GM23338 (cell line): ENCODE data around the gene GTPBP4.
"Not testable (repeated sequence)": the region's sequence is repeated elsewhere in the genome, so short reads cannot be mapped to it uniquely, and the experiment has no call there.

Source experiments
- CTCF ChIP-seq, 2 experiments: fragments of 200-600 bp in 1 of 2; sonication (generic) in 1 of 2; conservative IDR thresholded peaks; 2 replicates each; pipeline versions ENCODE4 v1.5.1 to v1.6.1; 2016 to 2017; ENCODE audit warnings: antibody characterized with exemption in 2 of 2, low read depth in 2 of 2, mild to moderate bottlenecking in 2 of 2, moderate library complexity in 1 of 2
- POLR2AphosphoS5 ChIP-seq: IDR thresholded peaks from 2 replicates; pipeline ENCODE4 v1.6.1; 2016; ENCODE audit warnings: antibody characterized with exemption, low read depth
- ZNF114 ChIP-seq: fragments of 250-450 bp; sonication (Bioruptor Pico); IDR thresholded peaks from 2 replicates; pipeline ENCODE4 v1.5.0; 2020; ENCODE audit warnings: mild to moderate bottlenecking, moderate library complexity

- not testable (repeated sequence) for TF ChIP-seq POLR2AphosphoS5; ZNF114; CTCF (conservative IDR thresholded peaks at IDR 0.05; ENCODE audit: low read depth in 2 of 2)
These were observed 78.5 kb downstream of the GTPBP4 start for GRCh38 chr10:1066734-1067133.
